ENCODE results near the gene MAP3K5.

The MAP3K5 gene

GRCh38 chr6:136529710-136530109 is 262.6 kb downstream of the MAP3K5 start:
- no peak for DNase-seq

GRCh38 chr6:136528477-136528876 is 263.8 kb downstream of the MAP3K5 start:
- no peak for DNase-seq

- DNase-seq, result no peak
These were observed 264.4 kb downstream of the MAP3K5 start for GRCh38 chr6:136527831-136528230.

- DNase-seq, result no peak
These were observed 265.3 kb downstream of the MAP3K5 start for GRCh38 chr6:136526937-136527336.

- no peak for DNase-seq
These were observed 265.9 kb downstream of the MAP3K5 start for GRCh38 chr6:136526196-136526930.

GRCh38 chr6:136525586-136526195 is 266.6 kb downstream of the MAP3K5 start:
- no peak for DNase-seq

- no peak for DNase-seq
These were observed 267.3 kb downstream of the MAP3K5 start for GRCh38 chr6:136524936-136525413.

GRCh38 chr6:136524339-136524935 is 267.8 kb downstream of the MAP3K5 start:
- DNase-seq, result peak; percentile 58

GRCh38 chr6:136523196-136523595 is 269.1 kb downstream of the MAP3K5 start:
- no peak for DNase-seq

GRCh38 chr6:136522636-136523035 is 269.6 kb downstream of the MAP3K5 start:
- DNase-seq, result no peak

GRCh38 chr6:136521911-136522310 is 270.4 kb downstream of the MAP3K5 start:
- DNase-seq, result no peak

GRCh38 chr6:136521427-136521826 is 270.9 kb downstream of the MAP3K5 start:
- no peak for DNase-seq

GRCh38 chr6:136520517-136520916 is 271.8 kb downstream of the MAP3K5 start:
- no peak for DNase-seq

- DNase-seq, result no peak
These were observed 274.7 kb downstream of the MAP3K5 start for GRCh38 chr6:136517582-136517981.

GRCh38 chr6:136517002-136517401 is 275.3 kb downstream of the MAP3K5 start:
- no peak for DNase-seq

GRCh38 chr6:136514591-136514990 is 277.7 kb downstream of the MAP3K5 start:
- no peak for DNase-seq

GRCh38 chr6:136511926-136512325 is 280.4 kb downstream of the MAP3K5 start:
- DNase-seq, result no peak

GRCh38 chr6:136511397-136511796 is 280.9 kb downstream of the MAP3K5 start:
- no peak for DNase-seq

GRCh38 chr6:136510782-136511181 is 281.5 kb downstream of the MAP3K5 start:
- no peak for DNase-seq

- DNase-seq, result no peak
These were observed 282.0 kb downstream of the MAP3K5 start for GRCh38 chr6:136510299-136510698.

GRCh38 chr6:136508725-136509392 is 283.4 kb downstream of the MAP3K5 start:
- no peak for DNase-seq
